Epithelial cell of esophagus (primary cell): ENCODE results near the gene HAX1.

Experiments used
- DNase-seq: peaks from one replicate; pipeline ENCODE4 v3.0.0; 2010; ENCODE audit warnings: low read depth
- H3K4me3 ChIP-seq: 2 replicates; pipeline ENCODE4 v1.5.1; 2011; ENCODE audit warnings: mild to moderate bottlenecking, low read length, control low read depth
- TF ChIP-seq, protein P1 (sequence below): IDR thresholded peaks from 2 replicates; pipeline ENCODE4 v1.5.1; 2011; ENCODE audit warnings: low read depth, mild to moderate bottlenecking, low read length, control low read depth, inconsistent platforms; ENCODE audit not compliant: insufficient read depth; ENCODE audit errors: missing control alignments

HAX1 gene

DNA sequence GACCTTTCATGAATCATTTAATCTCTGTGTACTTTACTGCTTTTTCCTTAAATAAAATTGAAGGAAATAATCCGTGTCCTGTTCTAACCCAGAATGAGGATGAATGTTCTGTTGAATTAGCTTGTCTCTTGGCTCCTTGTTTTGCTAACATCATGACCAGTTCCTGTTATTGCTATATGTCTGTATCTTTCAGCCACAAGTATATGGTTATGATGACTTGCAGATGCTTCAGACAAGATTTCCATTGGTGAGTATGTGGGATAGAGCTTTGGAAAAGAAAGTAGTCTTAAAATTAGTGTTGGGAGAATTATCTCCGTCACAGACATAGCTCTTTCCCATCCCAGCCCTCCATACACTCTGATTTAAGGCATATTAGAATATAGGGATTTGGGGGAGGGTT is 13.6 kb upstream of the HAX1 start:
- TF ChIP-seq, protein P1, sequence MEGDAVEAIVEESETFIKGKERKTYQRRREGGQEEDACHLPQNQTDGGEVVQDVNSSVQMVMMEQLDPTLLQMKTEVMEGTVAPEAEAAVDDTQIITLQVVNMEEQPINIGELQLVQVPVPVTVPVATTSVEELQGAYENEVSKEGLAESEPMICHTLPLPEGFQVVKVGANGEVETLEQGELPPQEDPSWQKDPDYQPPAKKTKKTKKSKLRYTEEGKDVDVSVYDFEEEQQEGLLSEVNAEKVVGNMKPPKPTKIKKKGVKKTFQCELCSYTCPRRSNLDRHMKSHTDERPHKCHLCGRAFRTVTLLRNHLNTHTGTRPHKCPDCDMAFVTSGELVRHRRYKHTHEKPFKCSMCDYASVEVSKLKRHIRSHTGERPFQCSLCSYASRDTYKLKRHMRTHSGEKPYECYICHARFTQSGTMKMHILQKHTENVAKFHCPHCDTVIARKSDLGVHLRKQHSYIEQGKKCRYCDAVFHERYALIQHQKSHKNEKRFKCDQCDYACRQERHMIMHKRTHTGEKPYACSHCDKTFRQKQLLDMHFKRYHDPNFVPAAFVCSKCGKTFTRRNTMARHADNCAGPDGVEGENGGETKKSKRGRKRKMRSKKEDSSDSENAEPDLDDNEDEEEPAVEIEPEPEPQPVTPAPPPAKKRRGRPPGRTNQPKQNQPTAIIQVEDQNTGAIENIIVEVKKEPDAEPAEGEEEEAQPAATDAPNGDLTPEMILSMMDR = no peak
- DNase-seq = no peak
- H3K4me3 ChIP-seq = no peak overlapping the region

DNA sequence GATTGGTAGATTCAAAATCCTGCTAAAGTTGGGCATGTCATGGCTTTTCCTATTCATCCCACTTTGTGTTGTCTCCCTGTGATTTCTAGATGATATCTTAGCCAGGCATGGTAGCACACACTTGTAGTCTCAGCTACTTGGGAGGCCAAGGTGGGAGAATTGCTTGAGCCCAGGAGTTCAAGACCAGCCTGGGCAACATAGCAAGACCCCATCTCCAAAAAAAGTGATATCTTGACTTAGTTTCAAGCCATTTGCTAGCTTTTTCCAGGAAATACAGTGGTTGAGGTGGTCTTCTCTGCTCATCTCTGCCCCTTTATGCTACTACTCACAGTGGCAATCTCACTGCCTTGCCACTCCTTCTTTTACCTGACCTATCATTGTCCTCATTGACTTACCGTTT is 12.3 kb upstream of the HAX1 start:
- TF ChIP-seq, protein P1 = no peak
- DNase-seq = no peak
- H3K4me3 ChIP-seq = no peak overlapping the region

DNA sequence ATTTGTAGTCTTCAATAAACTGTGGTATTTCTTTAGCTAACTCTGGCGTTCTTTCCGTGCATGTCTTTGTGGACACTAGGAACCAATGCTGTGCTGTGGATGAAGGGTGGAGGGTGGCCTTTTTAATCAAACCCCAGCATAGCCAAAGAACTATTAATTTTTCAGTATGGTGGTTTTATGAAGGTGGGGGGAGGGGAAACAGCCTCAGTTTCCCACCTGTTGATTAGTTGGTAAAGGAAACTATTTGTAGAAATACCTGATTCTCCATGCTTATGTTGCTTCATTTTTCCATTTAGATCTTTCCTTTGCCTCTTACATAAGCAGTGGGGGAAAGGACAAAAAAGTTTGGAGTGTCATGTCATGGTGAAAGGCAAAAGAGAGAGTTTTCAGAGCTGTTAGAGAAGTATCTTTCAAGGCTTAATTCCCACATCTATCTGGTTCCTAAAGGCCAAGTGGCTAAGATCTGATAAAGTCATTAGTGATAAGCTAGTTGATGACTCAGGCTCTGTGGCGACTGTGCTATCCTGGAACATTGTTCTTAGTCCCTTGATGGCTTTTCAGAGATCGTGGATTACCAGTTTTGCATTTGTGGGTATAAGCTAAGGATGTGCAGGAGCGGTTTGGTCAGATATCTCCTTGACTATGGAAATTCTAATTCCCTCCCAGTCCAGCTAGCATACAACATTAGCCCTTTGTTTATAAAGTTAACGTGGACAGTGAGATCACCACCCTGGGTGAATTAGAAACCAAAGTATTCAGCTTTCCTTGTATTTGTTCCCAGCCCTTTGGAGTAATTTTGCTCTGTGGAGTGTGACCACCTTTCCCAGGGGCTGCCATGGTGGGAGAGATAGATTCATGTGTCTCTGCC is 8.7 kb upstream of the HAX1 start:
- DNase-seq = no peak
- H3K4me3 ChIP-seq = no peak overlapping the region
- TF ChIP-seq, protein P1 = no peak

DNA sequence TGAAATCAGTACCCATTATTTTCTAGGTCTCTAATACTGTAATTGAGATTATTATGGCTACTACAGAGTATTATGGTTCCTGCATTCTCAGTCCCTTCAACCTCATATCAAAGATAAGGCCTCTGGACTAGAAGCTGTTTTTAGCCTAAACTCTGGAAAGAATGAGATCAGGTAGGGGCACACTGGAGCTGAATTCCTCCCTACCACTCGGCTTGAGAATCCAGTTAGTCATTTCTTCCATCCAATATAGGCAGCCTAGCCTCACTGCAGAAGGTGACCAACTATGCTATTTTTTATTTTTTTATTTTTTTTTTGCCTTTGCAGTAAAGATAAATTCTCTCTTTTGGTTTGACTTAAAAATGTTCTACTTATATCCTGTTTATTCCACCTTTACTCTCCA is 8.0 kb upstream of the HAX1 start:
- H3K4me3 ChIP-seq = no peak overlapping the region
- DNase-seq = no peak
- TF ChIP-seq, protein P1 = no peak

DNA sequence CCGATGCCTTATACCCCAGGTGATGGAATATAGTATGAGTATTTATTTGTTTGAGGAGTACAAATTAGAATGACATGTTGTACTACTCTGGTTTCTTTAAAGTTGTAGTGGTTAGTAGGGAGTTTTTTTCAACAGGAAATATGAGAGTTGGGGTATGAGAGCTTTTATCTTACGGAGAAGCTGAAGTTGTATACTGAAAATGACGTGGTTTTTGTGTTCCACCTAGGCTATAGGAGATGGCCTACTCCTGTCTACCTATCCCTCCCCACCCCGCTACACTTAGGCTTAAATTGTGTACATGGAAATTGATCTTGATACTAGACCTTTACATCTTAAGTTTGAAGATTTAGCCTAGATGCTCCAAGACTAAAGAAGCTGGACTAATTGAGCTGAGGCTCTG is 6.8 kb upstream of the HAX1 start:
- TF ChIP-seq, protein P1 = no peak
- no peak overlapping the region for H3K4me3 ChIP-seq
- DNase-seq = no peak

DNA sequence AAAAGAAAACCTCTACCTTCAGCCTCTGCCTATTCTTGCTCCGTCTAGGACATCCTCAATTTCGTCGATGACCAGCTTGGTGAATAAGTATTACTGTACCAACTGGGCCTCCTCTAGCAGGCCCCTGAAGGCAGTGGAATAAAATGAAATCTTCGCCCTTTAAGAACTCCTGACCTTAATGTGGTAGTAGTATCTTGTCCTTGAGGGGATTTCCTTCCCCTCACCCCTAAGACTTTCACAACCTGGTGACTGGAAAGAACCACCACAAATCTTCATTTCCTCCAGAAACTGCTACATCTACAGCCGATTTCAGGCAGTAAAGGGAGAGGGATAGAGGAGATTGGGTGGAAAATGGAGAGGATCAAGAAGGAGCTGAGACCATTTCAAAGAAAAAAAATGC is 1.6 kb upstream of the HAX1 start:
- H3K4me3 ChIP-seq = no peak overlapping the region
- no peak for DNase-seq
- TF ChIP-seq, protein P1 = no peak

DNA sequence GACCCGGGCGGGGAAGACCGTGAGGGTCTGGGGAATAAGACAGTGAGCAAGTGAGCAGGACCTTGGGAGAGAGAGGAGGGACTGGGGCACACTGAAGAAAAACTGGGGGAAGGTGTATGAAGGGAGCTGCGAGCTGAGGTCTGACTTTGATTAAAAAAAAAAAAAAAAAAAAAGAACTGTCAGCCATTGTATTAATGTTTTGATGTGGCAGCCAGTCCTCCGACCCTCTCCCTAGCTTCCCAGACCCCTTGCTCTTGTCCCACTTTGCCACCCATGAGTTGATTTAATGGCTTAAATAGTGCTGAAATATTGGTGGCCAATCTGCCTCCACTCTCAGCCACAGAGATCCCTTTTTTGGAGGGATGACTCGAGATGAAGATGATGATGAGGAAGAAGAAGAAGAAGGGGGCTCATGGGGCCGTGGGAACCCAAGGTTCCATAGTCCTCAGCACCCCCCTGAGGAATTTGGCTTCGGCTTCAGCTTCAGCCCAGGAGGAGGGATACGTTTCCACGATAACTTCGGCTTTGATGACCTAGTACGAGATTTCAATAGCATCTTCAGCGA is 652 bp downstream of the HAX1 start:
- DNase-seq = no peak
- TF ChIP-seq, protein P1 = no peak
- peak overlapping the region; percentile 100 for H3K4me3 ChIP-seq
